Measurements from ENCODE around the gene UPK1B.

GRCh38 chr3:119207512-119207875 lies 34.1 kb downstream of the UPK1B start:
- TF ChIP-seq CTCF (IDR thresholded peaks at IDR 0.05) (no peak), PRDM15 (CRISPR knock-in tag; IDR thresholded peaks at IDR 0.05) (no peak), HMGXB4 (CRISPR knock-in tag; IDR thresholded peaks at IDR 0.05) (no peak), IRF2 (CRISPR knock-in tag; IDR thresholded peaks at IDR 0.05; ENCODE audit: borderline replicate concordance, low read depth) (no peak), ATF1 (CRISPR knock-in tag; IDR thresholded peaks at IDR 0.05) (no peak), EMX1 (CRISPR knock-in tag; IDR thresholded peaks at IDR 0.05) (no peak), ELF4 (CRISPR knock-in tag; IDR thresholded peaks at IDR 0.05; ENCODE audit: low read depth) (no peak), MLX (CRISPR knock-in tag; IDR thresholded peaks at IDR 0.05) (no peak), CBFB (CRISPR knock-in tag; IDR thresholded peaks at IDR 0.05; ENCODE audit: low read depth) (no peak), E2F1 (CRISPR knock-in tag; IDR thresholded peaks at IDR 0.05) (no peak), ZNF121 (CRISPR knock-in tag; IDR thresholded peaks at IDR 0.05) (no peak), JUN (CRISPR knock-in tag; IDR thresholded peaks at IDR 0.05) (no peak)

Data from WTC11 (cell line).